H1 (cell line): Measurements from ENCODE around the gene TSPEAR. TPM values are rescaled to one million over a fixed set of nuclear protein-coding genes. Genes with fewer than 3 reads are reported as not detected.

Experiments used
- CTCF ChIA-PET: fragments of 300-600 bp; sonication (Branson Sonifier 250); formaldehyde crosslinking; loops from one replicate; lab custom pipeline; 2021; ENCODE audit not compliant: partially characterized antibody; lab: Charles Lee
- POLR2A ChIA-PET: fragments of 300-600 bp; sonication (Branson Sonifier 250); formaldehyde crosslinking; loops from one replicate; lab custom pipeline; 2021; ENCODE audit warnings: inconsistent platforms; ENCODE audit not compliant: partially characterized antibody; lab: Charles Lee
- DNase-seq, 2 experiments: peaks; one replicate each; pipeline versions ENCODE4 v3.0.0 to v3.0.0-alpha.2; 2010 to 2022; ENCODE audit warnings: low spot score in 2 of 2, low read depth in 1 of 2, mixed read lengths in 1 of 2
- FAIRE-seq: peaks from 2 replicates; lab custom pipeline; 2011; peaks lifted over from hg19 to GRCh38; lab: Jason Lieb, UNC
- H2AFZ ChIP-seq: 2 replicates; pipeline ENCODE4 v1.8.1; 2012; ENCODE audit warnings: low read length, inconsistent platforms
- H2AK5ac ChIP-seq: 2 replicates; pipeline ENCODE4 v1.6.1; 2013; ENCODE audit warnings: low read depth, low read length
- H2BK120ac ChIP-seq: replicated peaks from 2 replicates; pipeline ENCODE3; 2013; ENCODE audit warnings: low read depth, low read length, inconsistent platforms
- H2BK12ac ChIP-seq: 2 replicates; pipeline ENCODE4 v1.6.1; 2013; ENCODE audit warnings: low read depth, low read length
- H2BK15ac ChIP-seq: 2 replicates; pipeline ENCODE4 v1.6.1; 2013; ENCODE audit warnings: low read length
- H2BK20ac ChIP-seq: 2 replicates; pipeline ENCODE4 v1.6.1; 2013; ENCODE audit warnings: low read length
- H2BK5ac ChIP-seq: 2 replicates; pipeline ENCODE4 v1.6.1; 2013; ENCODE audit warnings: low read depth, low read length
- H3K14ac ChIP-seq: 2 replicates; pipeline ENCODE4 v1.6.1; 2013; ENCODE audit warnings: inconsistent platforms; ENCODE audit not compliant: insufficient read length
- H3K18ac ChIP-seq: 2 replicates; pipeline ENCODE4 v1.6.1; 2013; ENCODE audit warnings: low read length; ENCODE audit errors: extremely low read depth
- H3K23ac ChIP-seq: 2 replicates; pipeline ENCODE4 v1.6.1; 2013; ENCODE audit warnings: inconsistent platforms; ENCODE audit not compliant: insufficient read length
- H3K23me2 ChIP-seq: 2 replicates; pipeline ENCODE4 v1.6.1; 2013; ENCODE audit warnings: low read depth, low read length
- H3K27ac ChIP-seq: 2 replicates; pipeline ENCODE4 v1.6.1; 2011; ENCODE audit warnings: low read depth, low read length, inconsistent platforms
- H3K27me3 ChIP-seq, 4 experiments: replicated peaks in 1 of 4; 1 replicate in 1 of 4; 2 replicates in 3 of 4; pipeline versions ENCODE4 v1.6.1 to v1.8.1; 2011 to 2013; ENCODE audit warnings: low read length in 3 of 4, mild to moderate bottlenecking in 3 of 4, inconsistent platforms in 2 of 4, mixed read lengths in 2 of 4, moderate library complexity in 1 of 4; ENCODE audit not compliant: control insufficient read depth in 3 of 4, insufficient read depth in 3 of 4; ENCODE audit errors: extremely low read depth in 1 of 4
- H3K36me3 ChIP-seq, 4 experiments: 2 replicates each; pipeline versions ENCODE4 v1.6.1 to v1.8.1; 2011 to 2013; ENCODE audit warnings: mild to moderate bottlenecking in 4 of 4, low read length in 3 of 4, moderate library complexity in 2 of 4, control low read depth in 1 of 4, inconsistent platforms in 1 of 4; ENCODE audit not compliant: insufficient read depth in 4 of 4, control insufficient read depth in 2 of 4
- H3K4ac ChIP-seq: replicated peaks from 2 replicates; pipeline ENCODE3; 2013; ENCODE audit warnings: low read length, low read depth, mixed read lengths, inconsistent platforms; ENCODE audit not compliant: insufficient read length
- H3K4me1 ChIP-seq, 4 experiments: replicated peaks in 1 of 4; 1 replicate in 1 of 4; 2 replicates in 3 of 4; pipeline versions ENCODE4 v1.6.1 to v1.8.1; 2011 to 2013; ENCODE audit warnings: low read length in 3 of 4, inconsistent platforms in 2 of 4, mixed read lengths in 1 of 4; ENCODE audit not compliant: insufficient read depth in 4 of 4, control insufficient read depth in 3 of 4
- H3K4me2 ChIP-seq, 2 experiments: 2 replicates each; pipeline versions ENCODE4 v1.6.1 to v1.8.1; 2011 to 2013; ENCODE audit warnings: low read depth in 2 of 2, low read length in 2 of 2, control low read depth in 1 of 2, inconsistent platforms in 1 of 2, mild to moderate bottlenecking in 1 of 2; ENCODE audit not compliant: insufficient read depth in 1 of 2
- H3K4me3 ChIP-seq, 4 experiments: fragments of 200-600, 300-600 bp in 1 of 4; sonication (generic), shearing (Covaris generic), sonication (Bioruptor Twin) in 1 of 4; 2 replicates each; pipeline versions ENCODE4 v1.5.1 to v1.8.1; 2011 to 2016; ENCODE audit warnings: low read length in 4 of 4, low read depth in 3 of 4, control low read depth in 2 of 4, inconsistent platforms in 2 of 4, mild to moderate bottlenecking in 2 of 4, mixed read lengths in 1 of 4, moderate library complexity in 1 of 4; ENCODE audit not compliant: insufficient read depth in 2 of 4; ENCODE audit errors: extremely low read depth in 1 of 4
- H3K56ac ChIP-seq: replicated peaks from 2 replicates; pipeline ENCODE3; 2013; ENCODE audit warnings: low read depth, mild to moderate bottlenecking, mixed read lengths, low read length, inconsistent platforms; ENCODE audit not compliant: insufficient read length
- H3K79me1 ChIP-seq: 2 replicates; pipeline ENCODE4 v1.6.1; 2013; ENCODE audit warnings: low read depth, low read length, control low read depth
- H3K79me2 ChIP-seq, 2 experiments: 2 replicates each; pipeline versions ENCODE4 v1.6.1 to v1.8.1; 2012 to 2013; ENCODE audit warnings: low read length in 2 of 2, mild to moderate bottlenecking in 2 of 2, inconsistent platforms in 1 of 2; ENCODE audit not compliant: insufficient read depth in 2 of 2, control insufficient read depth in 1 of 2
- H3K9ac ChIP-seq, 4 experiments: replicated peaks in 1 of 4; 1 replicate in 1 of 4; 2 replicates in 3 of 4; pipeline versions ENCODE4 v1.6.1 to v1.8.1; 2011 to 2013; ENCODE audit warnings: low read depth in 3 of 4, low read length in 3 of 4, control low read depth in 2 of 4, mild to moderate bottlenecking in 2 of 4, moderate library complexity in 2 of 4, inconsistent platforms in 1 of 4; ENCODE audit errors: extremely low read depth in 1 of 4
- H3K9me3 ChIP-seq, 2 experiments: 2 replicates each; pipeline versions ENCODE4 v1.6.1 to v1.8.1; 2012 to 2013; ENCODE audit warnings: mild to moderate bottlenecking in 2 of 2, moderate library complexity in 2 of 2, control low read depth in 1 of 2, inconsistent platforms in 1 of 2, low read depth in 1 of 2, low read length in 1 of 2, mixed read lengths in 1 of 2; ENCODE audit not compliant: insufficient read depth in 2 of 2
- H4K20me1 ChIP-seq, 2 experiments: replicated peaks in 1 of 2; 2 replicates each; pipeline versions ENCODE3 to v1.8.1; 2011 to 2013; ENCODE audit warnings: inconsistent platforms in 2 of 2, low read length in 2 of 2, mild to moderate bottlenecking in 1 of 2; ENCODE audit not compliant: insufficient read depth in 2 of 2, control insufficient read depth in 1 of 2
- H4K5ac ChIP-seq: 2 replicates; pipeline ENCODE4 v1.6.1; 2013; ENCODE audit warnings: low read length, low read depth, mixed read lengths, inconsistent platforms; ENCODE audit not compliant: insufficient read length
- H4K8ac ChIP-seq: 2 replicates; pipeline ENCODE4 v1.8.0; 2013; ENCODE audit warnings: mild to moderate bottlenecking, moderate library complexity, low read length, inconsistent platforms; ENCODE audit not compliant: insufficient read depth; ENCODE audit errors: extremely low read depth
- H4K91ac ChIP-seq: replicated peaks from 2 replicates; pipeline ENCODE3; 2013; ENCODE audit warnings: low read length, mixed read lengths, inconsistent platforms; ENCODE audit not compliant: insufficient read length
- BACH1 ChIP-seq: IDR thresholded peaks from 2 replicates; pipeline ENCODE4 v1.6.1; 2012; ENCODE audit warnings: low read length, improper control_type of control experiment
- BCL11A ChIP-seq, 2 experiments: IDR thresholded peaks; one replicate each; pipeline ENCODE4 v1.6.1; 2011; ENCODE audit warnings: low read depth in 2 of 2, low read length in 2 of 2, mild to moderate bottlenecking in 2 of 2
- HDAC2 ChIP-seq, 2 experiments: fragments of 300-600 bp in 1 of 2; sonication (generic) in 1 of 2; IDR thresholded peaks; 2 replicates each; pipeline ENCODE4 v1.6.1; 2011 to 2012; ENCODE audit warnings: low read depth in 2 of 2, low read length in 2 of 2, mild to moderate bottlenecking in 2 of 2, moderate library complexity in 2 of 2, borderline replicate concordance in 1 of 2, inconsistent platforms in 1 of 2
- JUND ChIP-seq: IDR thresholded peaks from 2 replicates; pipeline ENCODE4 v1.6.1; 2011; ENCODE audit warnings: mild to moderate bottlenecking, improper control_type of control experiment, low read length
- KDM5A ChIP-seq: fragments of 200-600 bp; IDR thresholded peaks from 2 replicates; pipeline ENCODE4 v1.7.1; 2012; ENCODE audit warnings: mild to moderate bottlenecking, low read length, inconsistent platforms, mixed read lengths
- POLR2AphosphoS5 ChIP-seq: IDR thresholded peaks from 2 replicates; pipeline ENCODE4 v1.6.1; 2011; ENCODE audit warnings: low read depth, low read length
- POU5F1 ChIP-seq: IDR thresholded peaks from 2 replicates; pipeline ENCODE4 v1.6.1; 2011; ENCODE audit warnings: low read depth, mild to moderate bottlenecking, low read length, moderate library complexity
- SAP30 ChIP-seq: fragments of 300-600 bp; sonication (generic); IDR thresholded peaks from 2 replicates; pipeline ENCODE4 v1.7.1; 2012; ENCODE audit warnings: low read length, moderate library complexity, mild to moderate bottlenecking, inconsistent platforms; ENCODE audit not compliant: insufficient read depth, insufficient replicate concordance
- SIN3A ChIP-seq, 2 experiments: IDR thresholded peaks in 1 of 2; conservative IDR thresholded peaks in 1 of 2; 2 replicates each; pipeline ENCODE4 v1.6.1; 2011 to 2012; ENCODE audit warnings: low read length in 2 of 2, improper control_type of control experiment in 1 of 2, low read depth in 1 of 2, mild to moderate bottlenecking in 1 of 2
- SP1 ChIP-seq: IDR thresholded peaks from 2 replicates; pipeline ENCODE4 v1.6.1; 2011; ENCODE audit warnings: low read depth, low read length
- TAF1 ChIP-seq: IDR thresholded peaks from 2 replicates; pipeline ENCODE4 v1.6.1; 2011; ENCODE audit warnings: mild to moderate bottlenecking, low read depth, low read length
- YY1 ChIP-seq: IDR thresholded peaks from 2 replicates; pipeline ENCODE4 v1.6.1; 2011; ENCODE audit warnings: low read depth, mild to moderate bottlenecking, low read length
- ZNF274 ChIP-seq: IDR thresholded peaks from 2 replicates; pipeline ENCODE4 v1.7.0; 2012; ENCODE audit warnings: low read length, borderline replicate concordance; ENCODE audit errors: extremely low read depth
- WGBS, 2 experiments: shearing (Covaris generic) in 1 of 2; methylation state at CpG; one replicate each; pipeline versions ENCODE4 v1.1.6 to v1.1.7; 2013 to 2015; ENCODE audit warnings: low lambda C conversion rate in 2 of 2, mixed read lengths in 2 of 2, inconsistent platforms in 1 of 2, low coverage in 1 of 2, missing lambda C conversion rate in 1 of 2; ENCODE audit not compliant: insufficient replicate concordance in 2 of 2, insufficient coverage in 1 of 2, insufficient read length in 1 of 2; ENCODE audit errors: extremely low coverage in 1 of 2, missing lambda C conversion rate in 1 of 2; 5-methylcytosine and 5-hydroxymethylcytosine counted together
- polyA plus RNA-seq, 7 experiments: library from polyadenylated mRNA; depleted of rRNA in 3 of 7; stranded (reverse) in 5 of 7; unstranded in 2 of 7; fragments of >200 nt in 5 of 7; fragments of 200-250 nt in 2 of 7; gene quantifications; 1 replicate in 5 of 7; 2 replicates in 1 of 7; 4 replicates in 1 of 7; pipeline versions ENCODE4 v1.2.1 to v1.2.3, GENCODE V29; 2011 to 2013; ENCODE audit warnings: missing spikeins in 2 of 7, mixed read lengths in 2 of 7
- total RNA-seq: library from RNA; stranded (reverse); fragmentation: NEBNext Ultra II Directional; extraction: Animal tissue kit (Norgen Biotek cat#: 25700); gene quantifications from 2 replicates; pipeline ENCODE4 v1.2.1, GENCODE V29; 2021
- TF ChIP-seq, protein P1 (sequence below): IDR thresholded peaks from 2 replicates; pipeline ENCODE4 v1.6.1; 2011; ENCODE audit warnings: low read length, improper control_type of control experiment

The TSPEAR gene
- total and polyA plus RNA-seq, 2 of the 8 experiments (the other 6 are each of a cell fraction or from before 2014, with no cell fraction given) = 0.58 to 0.89 TPM

GRCh38 chr21:44671911-44672310 lies 39.5 kb downstream of the TSPEAR start:
- Histone ChIP-seq H3K23me2 (no peaks in the 10 kb centered on the region), H2BK12ac (no peak overlapping the region), H3K23ac (no peak overlapping the region), H2BK120ac (no peak overlapping the region), H3K14ac (no peak overlapping the region), H4K8ac (no peak overlapping the region), H3K9ac (no peak overlapping the region), H3K36me3 (no peaks in the 10 kb centered on the region), H3K4ac (no peak overlapping the region), H3K18ac (no peak overlapping the region), H4K5ac (no peak overlapping the region), H4K20me1 (no peaks in the 10 kb centered on the region), H3K4me2 (no peak overlapping the region), H2AK5ac (no peak overlapping the region), H3K56ac (no peak overlapping the region), H4K91ac (no peak overlapping the region), H3K9me3 (peaks cover 19 to 24% of the 10 kb centered on the region in 2 experiments), H2BK5ac (no peak overlapping the region), H3K4me3 (no peak overlapping the region), H3K79me2 (no peaks in the 10 kb centered on the region; a peak in 1 of 4 replicates), H2BK15ac (no peak overlapping the region), H3K27me3 (no peaks in the 10 kb centered on the region), H3K27ac (no peak overlapping the region), H2AFZ (no peak overlapping the region), H2BK20ac (no peak overlapping the region), H3K79me1 (no peaks in the 10 kb centered on the region), H3K4me1 (no peaks in the 10 kb centered on the region)
- 87% methylated on average over 1 of the region's 1 CpG; no CpG with 5 or more reads in 1 of the 2 experiments for WGBS, 2 experiments
- no peak for DNase-seq
- no peak for FAIRE-seq
- ChIA-PET POLR2A (interaction anchor here (1.7 kb wide), 1 partner anchor 8 kb away, joined by 4 read pairs; no protein-coding TSS in a partner anchor), CTCF (no interaction called here)
- TF ChIP-seq SP1 (no peak), POU5F1 (no peak), HDAC2 (IDR thresholded peaks at IDR 0.05; ENCODE audit: borderline replicate concordance in 1 of 2, low read depth in 2 of 2, low read length in 2 of 2) (no peak), TAF1 (no peak), YY1 (no peak), KDM5A (no peak), POLR2AphosphoS5 (no peak), BACH1 (no peak), SIN3A (conservative IDR thresholded peaks at IDR 0.05 in 1 of 2, IDR thresholded peaks at IDR 0.05 in 1 of 2; ENCODE audit: low read depth in 1 of 2, low read length in 2 of 2) (no peak), BCL11A (IDR thresholded peaks at IDR 0.05; ENCODE audit: low read depth in 2 of 2, low read length in 2 of 2) (no peak), JUND (no peak), SAP30 (no peak), ZNF274 (no peak)
- TF ChIP-seq, protein P1, sequence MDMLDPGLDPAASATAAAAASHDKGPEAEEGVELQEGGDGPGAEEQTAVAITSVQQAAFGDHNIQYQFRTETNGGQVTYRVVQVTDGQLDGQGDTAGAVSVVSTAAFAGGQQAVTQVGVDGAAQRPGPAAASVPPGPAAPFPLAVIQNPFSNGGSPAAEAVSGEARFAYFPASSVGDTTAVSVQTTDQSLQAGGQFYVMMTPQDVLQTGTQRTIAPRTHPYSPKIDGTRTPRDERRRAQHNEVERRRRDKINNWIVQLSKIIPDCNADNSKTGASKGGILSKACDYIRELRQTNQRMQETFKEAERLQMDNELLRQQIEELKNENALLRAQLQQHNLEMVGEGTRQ = no peak
